HG03060 (cell line): ENCODE results near the gene RAB38.

Experiments
- ATAC-seq: cut with Tn5 transposase; IDR thresholded peaks from one replicate; pipeline ENCODE4 v1.9.1; 2021; ENCODE audit warnings: low read depth, moderate number of reproducible peaks; ENCODE audit not compliant: unreplicated experiment

RAB38 gene

DNA sequence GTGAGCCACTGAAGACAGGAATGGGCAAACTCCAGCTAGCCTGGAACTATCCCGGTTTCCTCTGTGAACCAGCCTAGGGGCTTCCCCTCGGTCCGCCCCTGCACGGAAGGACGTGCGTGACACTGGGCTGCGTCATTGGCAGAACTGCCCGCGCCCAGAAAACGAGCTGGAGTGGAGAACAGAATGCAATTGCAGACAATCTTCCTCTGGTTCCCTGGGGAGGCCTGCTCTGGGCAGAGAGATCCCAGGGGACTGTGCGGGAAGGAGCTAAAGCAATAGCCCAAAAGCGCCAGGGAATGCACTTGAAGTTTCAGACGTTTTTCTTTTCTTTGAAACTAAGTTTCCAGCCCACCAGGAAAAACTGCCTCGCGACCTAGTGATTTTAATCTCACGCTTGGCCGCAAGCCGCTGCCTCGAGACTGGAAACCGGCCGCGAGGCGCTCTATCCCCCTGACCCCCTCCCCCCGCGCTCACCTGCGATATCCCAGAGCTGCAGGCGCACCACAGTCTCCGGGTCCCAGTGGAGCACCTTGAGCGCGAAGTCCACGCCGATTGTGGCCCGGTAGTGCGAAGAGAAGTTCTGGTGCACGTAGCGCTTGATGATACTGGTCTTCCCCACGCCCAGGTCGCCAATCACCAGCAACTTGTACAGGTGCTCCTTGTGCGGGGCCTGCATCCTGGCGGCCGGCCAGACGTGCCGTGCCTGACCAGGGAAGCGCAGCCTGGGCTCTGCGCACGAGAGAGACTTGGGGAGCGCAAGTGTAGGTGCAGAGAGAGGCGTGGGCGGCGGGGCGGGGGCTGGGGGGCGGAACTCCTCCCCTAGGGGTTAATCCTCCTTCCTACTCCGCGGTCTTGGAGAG lies at the start of gene RAB38:
RAB38 (minus strand) TSS at position 735 of the 860 bp plus-strand sequence; CDS start at position 676, 59 bp downstream.
- ATAC-seq = no peak

DNA sequence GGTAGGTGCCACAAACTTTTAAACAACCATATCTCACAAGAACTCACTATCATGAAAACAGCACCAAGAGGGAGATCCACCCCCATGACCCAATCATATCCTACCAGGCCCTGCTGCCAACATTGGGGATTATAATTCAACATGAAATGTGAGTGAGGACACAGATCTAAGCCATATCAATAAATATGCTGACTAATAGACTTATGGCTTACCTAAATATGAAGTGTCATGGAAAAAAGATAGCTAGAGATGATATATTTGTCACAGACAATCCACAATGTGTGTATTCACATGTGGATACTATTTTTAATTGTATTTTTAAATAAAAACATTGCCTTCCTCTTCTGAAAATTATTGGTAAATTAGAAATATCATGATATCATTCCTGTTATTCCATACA lies 38.2 kb upstream of the RAB38 start:
- ATAC-seq = no peak

DNA sequence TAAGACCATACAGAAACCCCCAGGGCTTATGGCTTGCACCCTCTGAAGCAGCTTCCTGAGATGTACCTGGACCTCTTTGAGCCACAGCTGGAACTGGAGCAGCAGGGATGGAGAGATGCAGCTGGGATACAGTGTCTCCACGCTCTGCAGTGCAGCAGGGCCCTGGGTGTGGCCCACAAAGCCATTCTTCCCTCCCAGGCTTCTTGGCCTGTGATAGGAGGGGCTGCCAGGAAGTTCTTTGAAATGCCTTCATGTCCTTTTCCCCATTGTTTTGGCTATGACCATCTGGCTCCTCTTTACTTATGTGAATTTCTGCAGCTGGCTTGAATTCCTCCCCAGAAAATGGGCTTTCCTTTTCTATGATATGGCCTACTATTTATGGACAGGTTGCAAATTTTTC lies 37.1 kb upstream of the RAB38 start:
- ATAC-seq = no peak

DNA sequence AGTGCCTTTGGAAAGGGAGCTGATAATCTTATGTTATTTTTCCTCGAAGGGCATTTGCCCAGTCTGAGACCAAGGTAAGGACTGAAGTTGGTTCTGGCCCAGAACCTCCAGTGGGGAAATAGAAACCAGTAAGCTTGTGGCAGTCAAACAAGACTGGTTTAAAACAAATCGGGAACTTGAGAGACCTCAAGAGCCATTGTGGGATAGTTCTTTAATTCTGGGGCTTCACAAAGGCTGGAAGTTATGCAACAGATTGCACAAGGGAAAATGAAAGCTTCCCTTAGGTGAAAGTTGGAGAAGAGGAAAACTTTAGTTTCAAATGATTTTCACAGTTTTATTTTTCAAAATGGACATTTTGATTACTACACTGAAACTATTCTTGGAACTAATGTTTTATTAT lies 33.5 kb upstream of the RAB38 start:
- no peak for ATAC-seq

DNA sequence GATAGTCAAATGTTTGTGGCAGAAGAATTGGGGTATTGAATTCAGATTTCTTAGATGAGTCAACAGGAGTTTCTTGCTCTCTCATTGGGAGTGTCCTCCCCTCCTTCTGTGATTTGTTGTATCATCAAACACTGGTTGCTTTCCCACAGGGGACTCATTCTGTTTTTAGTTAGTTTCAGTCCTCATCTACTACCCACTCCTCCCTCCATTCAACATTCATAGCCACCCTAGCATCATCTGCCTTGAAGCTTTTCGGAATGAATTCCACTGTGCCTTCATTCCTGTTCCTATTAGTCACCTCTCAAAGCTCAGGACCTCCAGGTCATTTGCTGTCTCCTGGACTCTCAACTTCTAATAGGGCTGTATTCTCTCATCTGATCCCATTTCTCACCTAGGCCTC lies 31.5 kb upstream of the RAB38 start:
- no peak for ATAC-seq

DNA sequence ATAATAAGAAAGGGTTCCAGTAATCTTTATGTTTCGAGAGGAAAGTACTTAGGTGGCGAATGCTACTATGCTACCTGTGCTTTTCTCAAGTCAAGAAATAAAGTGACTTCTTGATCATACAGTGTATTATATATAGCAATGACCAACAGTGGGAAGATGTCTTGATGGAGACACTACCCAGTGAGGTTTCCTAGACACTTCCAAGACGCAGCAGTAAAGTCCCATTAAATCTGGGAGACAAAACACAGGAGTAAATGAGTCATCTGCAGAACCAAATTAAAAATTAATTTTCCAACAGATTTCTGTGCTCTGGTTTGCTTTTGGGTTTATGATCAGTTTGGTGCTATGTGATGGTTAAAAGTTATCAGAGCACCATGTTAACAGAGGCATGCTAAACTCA lies 29.1 kb upstream of the RAB38 start:
- ATAC-seq = no peak

DNA sequence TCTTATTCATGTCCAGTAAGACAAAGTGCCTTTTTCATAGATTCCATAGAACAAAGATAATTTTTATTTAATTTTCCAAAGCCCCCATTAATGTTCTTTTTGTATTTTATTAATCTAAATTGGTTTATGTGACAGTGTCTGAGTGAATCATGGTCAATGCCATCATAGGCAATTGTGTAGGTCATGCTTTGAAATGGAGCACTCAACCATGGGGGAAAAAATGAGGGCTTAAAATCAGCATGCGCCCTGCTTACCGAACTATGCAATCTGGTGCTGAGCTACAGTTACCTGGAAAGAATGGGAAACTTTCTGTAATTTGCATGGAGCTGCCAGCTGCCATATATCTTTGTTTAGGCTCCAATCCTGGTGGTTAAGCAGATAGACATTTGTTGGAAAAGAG lies 28.4 kb upstream of the RAB38 start:
- no peak for ATAC-seq

DNA sequence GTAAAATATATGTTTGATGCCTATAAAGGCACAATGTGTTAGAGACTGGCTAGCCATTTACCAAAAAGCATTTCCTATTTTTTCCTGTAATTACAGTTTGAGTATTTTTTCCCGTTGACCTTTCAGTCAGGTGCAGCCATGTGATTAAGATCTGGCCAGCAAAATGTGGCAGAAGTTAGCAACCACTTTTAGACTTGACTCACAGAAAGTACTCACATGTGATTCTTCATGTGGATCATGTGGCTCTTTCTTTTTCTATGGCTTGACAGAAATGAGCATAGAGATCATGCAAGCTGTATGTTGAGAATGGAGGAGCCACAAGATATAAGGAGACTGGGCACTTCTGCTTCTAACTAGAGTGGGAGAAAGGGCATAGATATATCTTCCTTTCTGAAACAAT lies 27.3 kb upstream of the RAB38 start:
- ATAC-seq = no peak

DNA sequence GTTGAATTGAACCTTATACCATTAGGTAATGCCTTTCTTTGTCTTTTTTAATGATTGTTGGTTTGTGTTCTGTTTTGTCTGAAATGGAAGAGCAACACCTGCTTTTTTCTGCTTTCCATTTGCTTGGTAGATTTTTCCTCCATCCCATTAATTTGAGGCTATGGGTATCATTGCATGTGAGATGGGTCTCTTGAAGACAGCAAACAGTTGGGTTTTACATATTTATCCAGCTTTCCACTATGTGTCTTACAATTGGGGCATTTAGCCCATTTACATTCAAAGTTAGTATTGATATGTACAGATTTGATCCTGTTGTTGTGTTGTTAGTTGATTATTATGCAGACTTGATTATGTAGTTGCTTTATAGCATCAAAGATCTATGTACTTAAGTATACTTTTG lies 21.1 kb upstream of the RAB38 start:
- ATAC-seq = no peak

DNA sequence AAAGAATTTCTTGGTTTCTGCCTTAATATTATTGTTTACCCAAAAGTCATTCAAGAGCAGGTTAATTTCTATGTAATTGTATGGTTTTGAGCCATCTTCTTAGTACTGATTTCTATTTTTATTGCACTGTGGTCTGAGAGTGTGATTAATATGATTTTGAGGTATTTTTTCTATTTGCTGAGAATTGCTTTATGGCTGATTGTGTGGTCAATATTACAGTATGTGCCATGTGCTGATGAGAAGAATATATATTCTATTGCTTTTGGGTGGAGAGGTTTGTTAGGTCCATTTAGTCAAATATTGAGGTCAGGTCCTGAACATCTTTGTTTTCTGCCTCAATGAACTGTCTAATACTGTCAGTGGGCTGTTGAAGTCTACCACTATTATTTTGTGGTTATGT lies 20.7 kb upstream of the RAB38 start:
- no peak for ATAC-seq

DNA sequence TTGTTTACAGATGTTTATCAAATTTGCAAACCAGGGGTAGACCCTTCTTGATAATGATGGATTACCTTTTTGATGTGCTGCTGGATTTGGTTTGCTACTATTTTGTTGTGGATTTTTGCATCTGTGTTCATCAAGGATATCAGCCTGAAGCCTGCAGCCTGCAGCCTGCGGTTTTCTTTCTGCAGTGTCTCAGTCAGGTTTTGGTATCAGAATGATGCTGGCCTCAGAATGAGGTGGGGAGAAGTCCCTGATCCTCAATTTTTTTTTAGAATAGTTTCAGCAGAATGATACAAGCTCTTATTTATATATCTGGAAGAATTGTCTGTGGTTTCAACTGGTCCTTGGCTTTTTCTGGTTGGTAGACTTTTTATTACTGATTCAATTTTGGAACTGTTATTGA lies 19.7 kb upstream of the RAB38 start:
- ATAC-seq = no peak

DNA sequence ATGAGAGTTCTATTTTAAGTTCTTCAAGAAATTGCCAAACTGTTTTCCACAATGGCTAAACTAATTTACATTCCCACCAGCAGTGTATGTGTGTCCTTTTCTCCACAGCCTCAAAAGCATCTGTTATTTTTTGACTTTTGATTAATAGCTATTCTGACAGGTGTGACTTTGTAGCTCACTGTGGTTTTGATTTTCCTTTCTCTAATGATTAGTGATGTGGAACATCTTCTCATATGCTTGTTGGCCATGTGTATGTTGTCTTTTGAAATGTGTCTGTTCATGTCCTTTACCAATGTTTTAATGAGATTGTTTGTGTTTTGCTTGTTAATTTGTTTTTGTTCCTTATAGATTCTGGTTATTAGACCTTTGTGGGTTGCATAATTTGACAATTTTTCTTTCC lies 18.0 kb upstream of the RAB38 start:
- no peak for ATAC-seq

DNA sequence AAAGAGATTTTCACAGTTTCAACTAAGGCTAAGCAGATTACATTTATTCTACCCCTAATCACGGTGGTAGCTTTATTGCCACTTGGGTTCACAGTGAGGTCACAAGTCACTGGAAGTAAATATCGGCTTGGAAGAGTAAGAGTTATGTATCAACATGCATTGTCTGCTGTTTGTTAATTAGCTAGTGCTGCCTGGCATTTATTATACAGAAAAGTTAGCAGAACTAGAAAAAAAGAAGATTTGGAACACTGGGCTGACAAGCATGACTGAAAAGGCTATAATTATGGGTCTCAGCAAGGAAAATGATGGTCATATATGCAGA lies 13.7 kb upstream of the RAB38 start:
- ATAC-seq = no peak

DNA sequence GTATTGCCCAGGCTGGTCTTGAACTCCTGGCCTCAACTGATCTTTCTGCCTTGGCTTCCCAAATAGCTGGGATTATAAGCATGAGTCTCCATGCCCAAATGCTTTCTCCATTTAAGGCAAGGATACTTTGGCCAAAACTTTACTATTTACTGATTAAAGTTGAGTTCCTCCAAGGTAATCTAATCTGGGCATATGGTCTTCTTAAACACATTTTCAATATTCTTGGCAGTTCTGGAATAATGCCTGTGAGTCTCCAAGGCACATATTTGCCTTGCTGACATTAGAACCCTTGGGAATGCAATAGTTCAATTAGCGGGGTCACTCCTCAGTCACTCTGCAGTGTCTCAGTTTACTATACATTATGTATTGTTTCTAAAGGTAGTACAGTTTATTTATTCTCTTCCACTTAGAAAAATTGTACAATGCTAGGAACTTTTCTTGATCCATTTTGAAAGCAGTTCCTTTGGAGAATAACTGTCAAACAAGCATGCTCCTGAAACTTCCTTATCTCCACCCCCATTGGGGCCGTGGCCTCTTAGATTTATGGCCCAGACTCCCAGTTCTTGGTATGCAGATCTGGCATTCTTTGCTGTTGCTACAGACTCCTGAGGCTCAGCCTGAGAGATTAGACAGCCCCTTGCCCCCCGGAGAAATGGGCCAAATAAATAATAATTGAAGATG lies 13.1 kb upstream of the RAB38 start:
- no peak for ATAC-seq

DNA sequence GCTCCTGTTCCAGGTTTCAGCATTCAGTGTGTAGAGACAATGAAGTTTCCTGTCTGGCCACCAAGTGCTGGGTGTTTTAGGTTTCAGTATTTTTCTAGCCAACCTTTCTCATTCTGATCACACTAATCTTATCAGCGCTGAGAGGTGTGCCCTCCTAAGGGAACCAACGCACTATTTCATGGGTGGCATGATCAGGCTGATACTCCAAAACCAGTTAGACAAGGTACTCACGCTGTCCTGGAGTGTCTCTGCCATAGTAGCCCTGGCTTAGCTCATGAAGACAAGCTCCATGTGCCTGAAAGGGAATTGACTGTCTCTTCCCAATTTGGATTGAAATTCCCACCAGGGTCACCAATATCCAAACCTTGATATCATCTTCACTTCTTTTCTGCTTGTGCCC lies 8.0 kb upstream of the RAB38 start:
- no peak for ATAC-seq

DNA sequence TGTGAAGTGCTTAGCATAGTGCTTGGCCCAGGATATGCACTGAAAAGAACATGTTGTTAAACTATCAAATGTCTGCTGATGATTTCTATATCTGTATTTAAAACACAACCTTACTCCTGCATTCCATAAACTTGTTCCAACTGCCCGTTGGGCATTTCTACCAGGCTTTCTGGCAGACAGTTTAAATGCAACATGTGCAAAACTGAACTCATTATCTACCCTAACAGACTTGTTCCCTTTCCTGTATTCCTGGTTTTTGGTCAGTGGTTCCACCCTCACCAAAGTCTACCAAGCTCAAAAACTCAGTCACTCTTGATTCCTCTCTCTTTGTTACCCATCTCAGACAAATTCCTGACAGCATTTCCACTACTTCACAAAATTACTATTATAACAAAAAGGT lies 6.5 kb upstream of the RAB38 start:
- ATAC-seq = no peak

DNA sequence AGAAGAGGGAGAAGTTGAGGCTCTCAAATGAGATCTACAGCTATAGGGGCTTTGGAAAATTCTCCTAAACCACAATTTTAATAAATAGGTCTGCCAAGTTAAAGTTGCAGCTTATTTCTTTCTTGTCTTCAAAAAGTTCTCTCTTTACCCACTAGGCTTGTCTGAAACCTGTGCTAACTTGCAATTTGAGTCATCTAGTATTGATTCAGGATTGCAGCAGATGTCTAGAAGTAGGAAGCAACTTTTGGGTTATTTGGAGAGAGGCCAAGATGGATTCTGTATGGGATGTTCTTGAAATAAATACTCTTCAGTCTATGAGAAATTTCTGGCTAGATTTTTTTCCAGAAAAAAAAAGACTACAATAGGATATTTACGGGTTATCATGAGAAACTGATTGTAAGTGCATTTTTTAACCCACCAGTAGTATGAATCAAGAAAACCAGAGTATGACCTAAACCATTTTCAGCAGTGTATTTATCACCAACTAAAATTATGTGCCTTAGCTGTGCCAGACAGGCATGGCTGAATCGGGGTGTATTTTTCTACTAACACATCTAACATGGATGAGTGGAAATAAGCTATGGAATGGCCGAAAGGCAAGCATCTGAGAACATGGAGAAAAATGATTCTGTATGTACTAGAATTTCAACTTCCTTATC lies 4.9 kb upstream of the RAB38 start:
- no peak for ATAC-seq

DNA sequence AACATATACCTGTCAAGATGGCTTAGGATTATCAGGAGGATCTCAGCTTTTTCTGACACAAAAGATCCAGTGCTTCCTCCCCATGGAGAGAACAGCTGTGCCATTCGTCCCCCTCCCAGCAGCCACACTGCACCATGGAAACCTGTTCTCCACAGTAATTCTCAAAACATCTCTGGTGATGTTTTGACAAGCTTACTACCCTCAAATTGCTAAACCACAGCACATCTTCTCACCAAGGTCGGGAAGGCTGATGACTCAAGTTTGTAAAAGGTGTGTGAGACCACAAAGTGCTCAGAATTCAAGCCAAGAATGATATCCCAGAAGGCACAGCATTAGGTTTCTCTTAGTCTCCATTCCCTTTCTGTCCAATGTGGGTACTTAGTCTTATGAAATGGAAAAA lies 3.9 kb upstream of the RAB38 start:
- ATAC-seq = peak; percentile 66

DNA sequence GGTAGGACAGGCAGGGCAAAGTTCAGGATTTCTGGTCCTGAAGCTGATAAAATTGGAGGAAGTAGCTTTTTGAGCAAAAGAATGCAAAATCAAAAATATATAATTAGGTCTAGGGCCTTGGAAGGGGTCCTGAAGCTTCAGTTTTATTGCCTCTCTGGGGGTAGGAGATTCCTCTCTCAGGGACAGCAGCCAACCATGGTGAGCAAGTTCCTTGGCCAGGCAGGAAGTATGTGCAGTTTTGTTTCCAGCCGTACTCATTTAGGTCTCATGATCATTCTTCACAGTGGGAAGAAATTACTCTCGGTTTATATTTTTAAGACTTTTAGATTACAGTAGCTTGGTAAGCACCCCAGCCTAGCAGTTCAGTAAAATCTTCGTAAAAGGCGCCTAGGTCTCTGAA lies 2.9 kb upstream of the RAB38 start:
- no peak for ATAC-seq

DNA sequence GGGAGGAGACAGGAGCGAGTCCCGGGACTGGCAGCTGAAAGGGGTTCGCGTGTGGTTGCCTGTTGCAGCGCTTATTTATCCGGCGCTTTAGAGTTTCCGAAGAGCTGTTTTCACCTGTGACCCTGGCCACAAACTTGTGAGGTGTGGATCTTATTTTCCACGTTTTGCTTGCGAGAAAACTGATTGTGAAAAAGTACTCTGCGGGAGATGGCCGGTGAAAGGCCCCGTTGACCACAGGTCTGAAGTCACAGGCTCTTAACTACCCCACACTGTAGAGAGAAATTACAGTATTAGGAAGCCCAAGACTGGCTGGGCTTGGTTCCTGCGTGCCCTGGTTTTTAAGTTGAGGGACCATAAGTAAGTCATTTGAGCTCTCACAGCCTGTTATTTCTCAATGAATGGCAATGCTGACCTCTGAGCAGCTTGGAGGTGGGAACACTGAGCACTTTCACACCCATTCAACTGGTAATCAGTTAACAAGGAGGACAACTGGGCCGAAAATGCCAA lies 379 bp upstream of the RAB38 start:
- no peak for ATAC-seq

DNA sequence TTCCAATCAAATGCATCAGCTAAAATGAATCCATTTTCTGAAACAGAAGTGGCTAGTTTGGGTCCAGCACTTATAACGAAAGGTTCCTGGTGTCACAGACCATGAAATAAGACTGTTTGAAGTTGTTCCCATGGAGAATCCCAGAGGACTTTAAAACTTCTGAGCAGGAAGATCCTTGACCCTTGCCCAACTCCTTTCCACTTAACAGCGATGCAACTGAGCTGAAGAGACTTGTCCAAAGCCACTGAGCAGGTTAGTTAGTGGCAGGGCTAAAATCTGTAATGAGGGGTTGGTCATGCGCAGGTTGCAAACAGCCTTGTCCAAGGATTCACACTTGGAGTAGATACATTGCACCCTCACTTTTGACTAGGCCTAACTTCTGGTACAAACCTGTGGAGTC lies 1.3 kb downstream of the RAB38 start:
- ATAC-seq = no peak

DNA sequence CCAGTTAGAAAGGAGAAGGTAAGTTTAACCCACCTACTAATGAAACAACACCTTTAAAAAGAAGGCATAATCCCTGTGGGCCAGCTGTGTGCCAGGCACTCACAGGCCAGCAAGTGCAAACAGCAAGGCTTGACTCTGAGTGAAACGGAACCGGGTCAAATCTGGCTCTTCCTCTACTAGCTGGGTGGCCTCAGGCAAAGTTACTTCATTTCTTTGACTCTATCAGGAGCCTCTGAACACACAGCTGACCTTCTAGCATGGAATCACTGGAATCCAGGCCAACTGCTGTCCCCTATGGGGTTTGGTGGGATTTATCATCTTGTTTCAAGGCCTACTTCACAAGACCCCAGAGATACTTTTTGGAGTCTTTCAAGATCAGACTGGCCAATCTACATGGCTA lies 3.3 kb downstream of the RAB38 start:
- no peak for ATAC-seq
